ENCODE data around the gene WDFY2. TPM values are rescaled to one million over a fixed set of nuclear protein-coding genes. Genes with fewer than 3 reads are reported as not detected.

Gene WDFY2
- polyA plus RNA-seq, 3 donors = 6.5 to 40.1 (median 9.1) TPM

GRCh38 chr13:51760592-51760991 is 176.3 kb downstream of the WDFY2 start:
- peak overlapping the region in 1 of 7 donors; percentile 69 for H3K27ac Mint-ChIP-seq
- Histone ChIP-seq H2AFZ (ENCODE audit: insufficient read depth, low read depth, low read length, poor library complexity, severe bottlenecking) (no peak overlapping the region), H3K9me3 (replicated peaks in 1 of 2; ENCODE audit: control insufficient read depth in 1 of 2, insufficient read depth in 1 of 2, low read length in 2 of 2) (no peaks in the 10 kb centered on the region), H3K9ac (ENCODE audit: insufficient read depth, low read length, poor library complexity, severe bottlenecking) (no peak overlapping the region), H3K79me2 (ENCODE audit: insufficient read depth, low read length) (no peaks in the 10 kb centered on the region), H3K4me3 (replicated peaks in 1 of 3; ENCODE audit: low read depth in 2 of 3, low read length in 3 of 3) (no peak overlapping the region), H3K27me3 (ENCODE audit: control insufficient read depth in 2 of 2, insufficient read depth in 2 of 2, low read length in 2 of 2) (no peaks in the 10 kb centered on the region), H3K36me3 (replicated peaks in 1 of 2; ENCODE audit: control insufficient read depth in 1 of 2, insufficient read depth in 2 of 2, low read length in 2 of 2) (peaks cover 96 to 100% of the 10 kb centered on the region in 2 donors), H3K4me2 (replicated peaks; ENCODE audit: extremely low read depth, low read length, poor library complexity, severe bottlenecking) (no peak overlapping the region), H3K4me1 (ENCODE audit: control insufficient read depth in 1 of 2, insufficient read depth in 2 of 2, low read length in 2 of 2) (no peaks in the 10 kb centered on the region), H3K27ac (ENCODE audit: low read depth in 1 of 2, low read length in 2 of 2) (peak overlapping the region in 1 of 2 donors; percentile 22), H4K20me1 (ENCODE audit: insufficient read depth, low read length) (peaks cover 5% of the 10 kb centered on the region)
- 96% methylated on average over 12 of the region's 12 CpGs for WGBS (ENCODE audit: insufficient coverage)
- no peak for TF ChIP-seq CTCF (IDR thresholded peaks at IDR 0.05)
- intact Hi-C loops (cut with micrococcal nuclease) = no loop called here
- no peaks in the 10 kb centered on the region for H3K27me3 Mint-ChIP-seq (ENCODE audit: low read depth in 3 of 3)
- H3K9me3 Mint-ChIP-seq = peaks cover 0 to 2% (median 0%) of the 10 kb centered on the region in 7 donors
- no peak overlapping the region for H3K4me3 Mint-ChIP-seq
- DNase-seq = no peak
- H3K36me3 Mint-ChIP-seq = peaks cover 92 to 96% of the 10 kb centered on the region in 2 donors
- H3K4me1 Mint-ChIP-seq = peaks cover 3% of the 10 kb centered on the region

GRCh38 chr13:51761643-51762350 is 177.5 kb downstream of the WDFY2 start:
- H3K27me3 ChIP-seq (ENCODE audit: control insufficient read depth in 2 of 2, insufficient read depth in 2 of 2, low read length in 2 of 2) = no peaks in the 10 kb centered on the region
- Mint-ChIP-seq H3K27me3 (ENCODE audit: low read depth in 3 of 3) (no peaks in the 10 kb centered on the region), H3K36me3 (peaks cover 92 to 95% of the 10 kb centered on the region in 2 donors), H3K4me1 (peaks cover 3% of the 10 kb centered on the region), H3K27ac (peak overlapping the region in 2 of 7 donors; percentile 13 to 66), H3K4me3 (no peak overlapping the region), H3K9me3 (no peaks in the 10 kb centered on the region)
- no peak for TF ChIP-seq CTCF (IDR thresholded peaks at IDR 0.05)
- no peaks in the 10 kb centered on the region for H3K4me1 ChIP-seq (ENCODE audit: control insufficient read depth in 1 of 2, insufficient read depth in 2 of 2, low read length in 2 of 2)
- no peaks in the 10 kb centered on the region for H4K20me1 ChIP-seq (ENCODE audit: insufficient read depth, low read length)
- H2AFZ ChIP-seq (ENCODE audit: insufficient read depth, low read depth, low read length, poor library complexity, severe bottlenecking) = no peak overlapping the region
- H3K36me3 ChIP-seq (replicated peaks in 1 of 2; ENCODE audit: control insufficient read depth in 1 of 2, insufficient read depth in 2 of 2, low read length in 2 of 2) = peaks cover 96 to 100% of the 10 kb centered on the region in 2 donors
- H3K4me3 ChIP-seq (replicated peaks in 1 of 3; ENCODE audit: low read depth in 2 of 3, low read length in 3 of 3) = no peak overlapping the region
- intact Hi-C loops (cut with micrococcal nuclease) = no loop called here
- no peaks in the 10 kb centered on the region for H3K9me3 ChIP-seq (replicated peaks in 1 of 2; ENCODE audit: control insufficient read depth in 1 of 2, insufficient read depth in 1 of 2, low read length in 2 of 2)
- no peak overlapping the region for H3K27ac ChIP-seq (ENCODE audit: low read depth in 1 of 2, low read length in 2 of 2)
- no peaks in the 10 kb centered on the region for H3K79me2 ChIP-seq (ENCODE audit: insufficient read depth, low read length)
- H3K9ac ChIP-seq (ENCODE audit: insufficient read depth, low read length, poor library complexity, severe bottlenecking) = no peak overlapping the region
- DNase-seq = no peak
- 97% methylated on average over 8 of the region's 16 CpGs for WGBS (ENCODE audit: insufficient coverage)
- no peak overlapping the region for H3K4me2 ChIP-seq (replicated peaks; ENCODE audit: extremely low read depth, low read length, poor library complexity, severe bottlenecking)
